ENCODE measurements around the gene SCAPER.
A peak's percentile ranks its signal among the peaks of the same experiment; 100 is the strongest.
"Not testable (repeated sequence)": the region's sequence is repeated elsewhere in the genome, so short reads cannot be mapped to it uniquely, and the experiment has no call there.

The SCAPER gene

GRCh38 chr15:76335307-76336253 is 569.6 kb downstream of the SCAPER start:
- peak; percentile 29 for DNase-seq

DNA sequence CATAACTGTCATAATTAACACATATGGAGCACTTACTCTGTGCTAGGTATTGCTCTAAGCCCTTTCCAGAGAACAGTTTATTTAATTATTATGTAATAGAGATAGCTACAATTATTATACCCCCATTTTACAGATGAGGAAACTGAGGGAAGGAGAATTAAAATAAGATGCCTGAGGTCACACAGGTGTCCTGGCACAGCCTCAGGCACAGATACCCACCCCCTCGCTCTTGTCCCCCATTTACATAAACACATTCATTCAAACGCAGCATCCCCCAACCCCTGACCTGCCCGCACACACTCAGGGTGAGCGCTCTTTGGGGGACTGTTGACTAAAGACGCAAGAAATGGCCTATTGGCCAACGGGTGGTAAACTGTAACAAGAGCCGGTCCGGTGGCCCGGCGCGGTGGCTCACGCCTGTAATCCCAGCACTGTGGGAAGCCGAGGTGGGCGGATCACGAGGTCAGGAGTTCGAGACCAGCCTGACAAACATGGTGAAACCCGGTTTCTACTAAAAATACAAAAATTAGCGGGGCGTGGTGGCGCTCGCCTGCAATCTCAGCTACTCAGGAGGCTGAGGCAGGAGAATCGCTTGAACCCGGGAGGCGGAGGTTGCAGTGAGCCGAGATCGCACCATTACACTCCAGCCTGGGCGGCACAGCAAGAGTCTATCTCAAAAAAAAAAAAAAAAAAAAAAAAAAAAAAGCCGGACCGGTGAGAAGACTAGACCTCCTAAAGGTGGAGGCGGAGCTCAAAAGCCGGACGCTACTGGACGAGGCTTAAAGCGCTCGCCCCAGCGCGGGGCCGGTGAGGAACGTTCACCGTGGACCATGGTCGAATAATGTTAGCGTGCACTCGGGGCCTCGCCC is 570.5 kb downstream of the SCAPER start:
- no peak for DNase-seq

GRCh38 chr15:76333720-76334437 is 571.3 kb downstream of the SCAPER start:
- DNase-seq, result no peak

DNA sequence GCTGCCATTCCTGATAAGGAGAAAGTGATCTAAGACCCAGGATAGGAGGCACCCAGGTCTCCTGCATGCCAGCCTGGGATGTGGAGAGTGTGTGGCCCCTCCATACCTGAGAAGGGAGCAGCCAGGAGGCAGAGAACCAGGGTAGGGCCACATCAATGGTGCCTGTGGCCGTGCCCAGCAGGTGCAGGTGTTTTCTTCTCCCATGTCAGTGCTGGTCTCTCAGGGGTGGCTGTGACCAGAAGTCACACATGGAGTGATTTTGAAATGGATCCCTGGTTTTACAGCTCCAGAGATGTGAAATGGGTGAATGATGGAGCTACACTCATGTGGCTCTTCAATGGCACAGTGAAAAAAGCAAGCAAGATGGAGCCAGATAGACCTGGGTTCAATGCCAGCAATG is 571.8 kb downstream of the SCAPER start:
- DNase-seq, result no peak

- no peak for DNase-seq
Measured at GRCh38 chr15:76332796-76333195, 572.3 kb downstream of the SCAPER start.

- no peak for DNase-seq
Measured at GRCh38 chr15:76330080-76330680, 575.0 kb downstream of the SCAPER start.

DNA sequence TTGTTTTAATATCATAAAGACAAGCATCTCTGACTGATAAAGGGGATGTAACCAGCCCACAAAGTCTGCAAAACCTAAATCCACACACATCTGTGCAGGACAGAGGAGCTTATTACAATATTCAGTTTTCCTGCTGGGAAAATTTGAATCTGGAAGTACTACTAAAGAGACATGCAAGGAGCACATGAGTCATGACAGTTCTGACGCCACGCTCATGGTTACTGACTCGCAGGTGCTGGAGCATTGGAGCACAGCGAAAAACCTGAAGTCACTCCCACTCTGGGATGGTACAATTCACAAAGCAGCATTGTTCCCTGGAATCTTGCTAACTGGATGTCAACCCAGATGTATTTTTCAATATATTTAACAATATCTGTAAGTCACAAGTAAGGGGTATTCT is 576.2 kb downstream of the SCAPER start:
- no peak for DNase-seq

DNA sequence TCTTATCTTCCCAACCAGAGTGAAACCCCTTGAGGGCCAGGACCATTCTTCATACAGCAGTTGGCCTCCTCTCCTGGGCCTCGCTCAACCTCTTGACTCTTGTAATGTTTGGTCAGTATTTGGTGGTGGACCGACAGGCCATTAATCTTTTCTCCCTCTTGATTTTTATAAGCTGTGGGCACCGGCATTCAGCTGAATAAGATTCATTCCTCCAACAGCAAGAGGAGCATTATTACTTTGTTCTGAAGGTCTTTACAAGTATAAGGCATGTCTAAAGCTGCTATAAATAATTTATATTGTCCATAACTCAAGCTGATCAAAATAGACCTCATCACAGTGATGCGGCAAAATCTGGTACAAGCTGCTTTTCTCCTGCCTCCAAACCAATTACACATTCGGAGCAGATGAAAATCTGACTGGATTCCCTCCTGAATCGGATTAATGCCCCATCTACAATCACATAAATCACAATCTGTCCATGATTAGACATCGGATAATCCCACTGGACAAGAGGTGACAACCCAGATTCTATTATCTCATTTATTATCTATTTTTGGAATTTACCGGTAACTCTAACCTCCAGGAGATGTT is 576.9 kb downstream of the SCAPER start:
- DNase-seq, result no peak

DNA sequence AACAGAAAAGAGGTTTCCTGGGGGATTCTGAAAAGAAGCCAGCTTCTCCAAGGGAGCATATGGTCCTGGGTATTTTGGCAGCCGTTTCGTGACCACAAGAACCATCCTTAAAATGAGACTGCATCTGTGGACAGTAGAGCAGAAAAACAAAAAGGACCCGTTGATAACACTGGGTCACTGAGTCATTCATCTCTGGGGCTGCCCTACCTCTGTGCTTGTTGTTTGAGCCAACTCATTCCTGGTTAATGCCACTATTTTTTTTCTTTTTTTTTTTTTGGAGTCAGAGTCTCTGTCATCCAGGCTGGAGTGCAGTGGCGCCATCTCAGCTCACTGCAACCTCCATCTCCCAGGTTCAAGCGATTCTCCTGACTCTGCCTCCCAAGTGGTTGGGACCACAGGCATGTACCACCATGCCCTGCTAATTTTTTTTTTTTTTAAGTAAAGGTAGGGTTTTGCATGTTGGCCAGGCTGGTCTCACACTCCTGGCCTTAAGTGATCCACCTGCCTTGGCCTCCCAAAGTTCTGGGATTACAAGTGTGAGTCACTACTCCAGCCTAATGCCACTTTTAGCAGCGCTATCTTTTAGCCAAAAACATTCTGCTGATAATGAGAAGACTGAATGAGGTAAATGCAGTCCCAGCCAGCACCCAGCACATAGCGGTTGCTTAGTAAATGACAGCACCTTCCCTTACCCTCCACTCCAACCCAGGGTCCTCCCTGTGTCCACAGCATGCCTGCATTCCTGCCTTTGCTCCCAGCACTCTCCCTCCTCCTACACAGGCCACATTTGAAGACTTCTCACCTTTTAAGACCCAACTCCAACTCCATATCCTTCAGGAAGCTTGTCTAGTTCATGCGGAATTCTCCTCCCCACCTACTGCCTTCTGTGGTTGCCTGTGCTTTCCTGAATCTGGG is 577.7 kb downstream of the SCAPER start:
- no peak for DNase-seq

DNA sequence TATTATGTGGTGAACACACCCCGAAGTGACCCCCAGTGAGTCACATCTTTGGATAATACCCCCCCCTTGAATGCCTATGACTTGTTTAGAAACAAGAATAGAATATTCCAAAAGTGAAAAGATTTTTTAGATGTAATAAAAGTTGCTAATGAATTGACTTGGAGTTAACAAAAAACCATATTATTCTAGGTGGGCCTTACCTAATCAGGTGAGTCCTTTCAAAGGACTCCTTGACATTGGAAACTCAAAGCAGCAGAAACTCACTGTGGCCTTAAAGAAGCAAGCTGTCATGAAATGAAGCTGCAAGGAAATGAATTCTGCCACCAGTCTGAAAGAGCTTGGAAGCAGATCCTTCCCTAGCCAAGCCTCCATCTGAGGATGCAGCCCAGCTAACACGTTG is 579.4 kb downstream of the SCAPER start:
- no peak for DNase-seq

DNA sequence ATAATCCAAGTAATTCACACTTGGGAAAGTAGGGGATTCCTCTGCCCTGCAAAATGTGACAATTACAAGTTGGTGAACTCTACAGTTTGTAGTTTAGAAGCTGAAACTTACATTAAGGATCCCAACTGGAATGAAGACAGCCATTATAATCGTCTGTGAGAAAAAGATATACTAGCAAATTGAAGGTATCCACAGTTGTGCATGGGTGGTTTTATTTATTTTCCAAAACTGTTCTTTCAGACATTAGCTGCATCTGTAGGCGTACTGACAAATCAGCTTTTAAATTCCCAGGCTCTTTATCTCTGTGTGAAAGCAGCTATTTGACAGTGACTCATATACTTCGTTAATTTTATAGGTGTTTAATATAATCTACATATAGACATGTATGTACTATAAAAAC is 581.1 kb downstream of the SCAPER start:
- no peak for DNase-seq

DNA sequence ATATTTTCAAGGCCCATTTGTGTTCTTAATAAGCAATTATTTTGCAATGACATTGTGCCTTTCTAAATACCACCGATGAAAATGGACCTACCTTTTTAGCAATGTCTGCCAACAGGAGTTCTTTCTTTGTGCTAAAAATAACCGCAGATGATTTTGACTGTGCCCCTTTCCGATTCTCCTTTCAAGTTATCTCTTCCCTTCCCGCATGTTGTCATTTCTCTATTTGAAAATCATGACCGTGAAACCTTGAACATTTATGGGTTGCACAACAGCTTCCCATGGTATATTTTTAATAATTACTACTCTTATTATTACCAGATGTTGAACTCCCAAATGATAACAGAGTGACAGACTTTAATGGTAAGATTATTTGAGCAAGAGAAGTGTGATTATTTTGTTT is 583.5 kb downstream of the SCAPER start:
- DNase-seq, result no peak

DNA sequence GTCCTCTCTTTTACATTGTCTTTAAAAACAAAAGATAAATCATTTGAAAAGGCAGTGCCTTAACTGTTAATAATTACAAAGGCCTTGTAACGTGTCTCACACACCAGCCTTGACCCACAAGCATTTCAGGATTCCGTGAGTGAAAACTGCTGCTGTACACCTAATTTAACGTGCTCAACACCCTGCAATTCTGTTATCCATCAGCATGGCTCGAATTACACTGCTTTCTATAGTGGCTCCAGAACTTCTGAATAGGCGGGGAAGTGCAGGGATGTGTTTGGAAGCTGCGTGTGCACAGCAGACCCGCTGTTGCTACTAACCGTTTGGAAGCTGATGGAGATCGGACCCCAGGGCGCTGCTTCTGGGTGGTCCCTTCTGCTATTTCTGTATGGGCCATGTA is 584.0 kb downstream of the SCAPER start:
- DNase-seq, result no peak

GRCh38 chr15:76320012-76320411 is 585.1 kb downstream of the SCAPER start:
- no peak for DNase-seq

- DNase-seq, result no peak
Measured at GRCh38 chr15:76313731-76314130, 591.4 kb downstream of the SCAPER start.

GRCh38 chr15:76313175-76313567 is 592.0 kb downstream of the SCAPER start:
- DNase-seq, result not testable (repeated sequence)

DNA sequence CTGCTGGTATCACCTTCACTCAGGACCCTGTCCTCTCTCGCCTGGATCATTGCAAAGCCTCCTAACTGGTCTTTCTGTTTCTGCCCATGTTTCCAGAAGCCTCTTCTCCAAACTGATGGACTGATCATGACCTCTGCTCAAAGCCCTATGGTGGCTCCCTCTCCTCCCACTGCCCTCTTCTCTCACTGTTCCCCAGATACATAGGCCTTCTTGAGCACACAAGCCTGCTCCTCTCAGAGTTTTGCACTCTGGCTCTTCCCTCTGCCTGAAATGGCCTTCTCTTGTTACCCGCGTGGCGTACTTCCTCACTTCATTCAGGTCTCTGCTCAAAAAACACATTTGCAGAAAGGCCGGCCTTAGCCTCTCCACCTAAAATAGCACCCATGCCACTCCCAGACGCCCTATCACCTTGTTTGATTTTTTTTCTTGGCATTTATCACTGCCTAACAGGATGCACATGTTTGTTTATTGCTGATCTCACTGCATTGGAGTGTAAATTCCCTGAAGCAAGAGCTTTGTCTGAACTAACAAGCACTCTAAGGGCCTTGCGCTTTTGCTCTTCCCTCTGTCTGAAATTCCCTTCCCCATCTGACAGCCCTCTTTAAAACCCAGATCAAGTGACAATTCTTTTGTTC is 592.5 kb downstream of the SCAPER start:
- no peak for DNase-seq

- DNase-seq, result peak; percentile 97
Measured at GRCh38 chr15:76311100-76311953, 593.8 kb downstream of the SCAPER start, which contains the start of gene ETFA. Gene ETFA (minus strand): TSS chr15:76311469. CDS start chr15:76311388, 81 bp downstream.

GRCh38 chr15:76310475-76311099 is 594.6 kb downstream of the SCAPER start:
- peak; percentile 29 for DNase-seq

Data from activated CD4-positive, alpha-beta T cell treated with anti-CD3 and anti-CD28 coated beads for 48 hours (primary cell).